ENCODE data around the gene PAQR9. TPM values are rescaled to one million over a fixed set of nuclear protein-coding genes. Genes with fewer than 3 reads are reported as not detected.

PAQR9 gene
- total RNA-seq, 4 donors from 2014 or later = 0.14 TPM; not detected in 3

- TF ChIP-seq CTCF (IDR thresholded peaks at IDR 0.05) = no peak
- no peak for TF ChIP-seq POLR2A (IDR thresholded peaks at IDR 0.05)
- no peak for DNase-seq
- intact Hi-C loops (cut with DNase I; ENCODE audit: low total_unique reads) = no loop called here
- Histone ChIP-seq H3K27ac (no peak overlapping the region), H3K4me1 (no peaks in the 10 kb centered on the region), H3K4me3 (no peak overlapping the region), H3K36me3 (no peaks in the 10 kb centered on the region), H3K9me3 (no peaks in the 10 kb centered on the region), H3K27me3 (no peaks in the 10 kb centered on the region)
Measured at GRCh38 chr3:142952272-142953193, 10.9 kb downstream of the PAQR9 start.

- no peak for DNase-seq
- H3K36me3 ChIP-seq = no peaks in the 10 kb centered on the region
- intact Hi-C loops (cut with DNase I; ENCODE audit: low total_unique reads) = no loop called here
- no peaks in the 10 kb centered on the region for H3K27me3 ChIP-seq
- H3K9me3 ChIP-seq = no peaks in the 10 kb centered on the region
- H3K4me3 ChIP-seq = no peak overlapping the region
- no peak overlapping the region for H3K27ac ChIP-seq
- TF ChIP-seq POLR2A (IDR thresholded peaks at IDR 0.05) = no peak
- TF ChIP-seq CTCF (IDR thresholded peaks at IDR 0.05) = no peak
- no peaks in the 10 kb centered on the region for H3K4me1 ChIP-seq
Measured at GRCh38 chr3:142951794-142952193, 11.7 kb downstream of the PAQR9 start.

- Histone ChIP-seq H3K9me3 (no peaks in the 10 kb centered on the region), H3K36me3 (no peaks in the 10 kb centered on the region), H3K27me3 (no peaks in the 10 kb centered on the region), H3K27ac (no peak overlapping the region), H3K4me3 (no peak overlapping the region), H3K4me1 (no peaks in the 10 kb centered on the region)
- no peak for TF ChIP-seq POLR2A (IDR thresholded peaks at IDR 0.05)
- no peak for TF ChIP-seq CTCF (IDR thresholded peaks at IDR 0.05)
- intact Hi-C loops (cut with DNase I; ENCODE audit: low total_unique reads) = no loop called here
- no peak for DNase-seq
Measured at GRCh38 chr3:142950972-142951371, 12.5 kb downstream of the PAQR9 start.

- no peak overlapping the region for H3K27ac ChIP-seq
- DNase-seq = no peak
- no peaks in the 10 kb centered on the region for H3K27me3 ChIP-seq
- H3K4me1 ChIP-seq = no peaks in the 10 kb centered on the region
- H3K4me3 ChIP-seq = no peak overlapping the region
- TF ChIP-seq CTCF (IDR thresholded peaks at IDR 0.05) = no peak
- TF ChIP-seq POLR2A (IDR thresholded peaks at IDR 0.05) = no peak
- intact Hi-C loops (cut with DNase I; ENCODE audit: low total_unique reads) = no loop called here
- no peaks in the 10 kb centered on the region for H3K9me3 ChIP-seq
- H3K36me3 ChIP-seq = no peaks in the 10 kb centered on the region
Measured at GRCh38 chr3:142947799-142948575, 15.5 kb downstream of the PAQR9 start.

- H3K4me1 ChIP-seq = no peaks in the 10 kb centered on the region
- no peak for DNase-seq
- H3K27ac ChIP-seq = no peak overlapping the region
- no peak overlapping the region for H3K4me3 ChIP-seq
- TF ChIP-seq CTCF (IDR thresholded peaks at IDR 0.05) (no peak), POLR2A (IDR thresholded peaks at IDR 0.05) (no peak)
- no peaks in the 10 kb centered on the region for H3K9me3 ChIP-seq
- no peaks in the 10 kb centered on the region for H3K27me3 ChIP-seq
- H3K36me3 ChIP-seq = no peaks in the 10 kb centered on the region
- intact Hi-C loops (cut with DNase I; ENCODE audit: low total_unique reads) = no loop called here
Measured at GRCh38 chr3:142947352-142947751, 16.1 kb downstream of the PAQR9 start.

Measured in uterus (tissue), 4 donors.